H1 (cell line): ENCODE results near the gene STT3B. TPM values are rescaled to one million over a fixed set of nuclear protein-coding genes. Genes with fewer than 3 reads are reported as not detected.

ENCODE experiments used
- CTCF ChIA-PET: fragments of 300-600 bp; sonication (Branson Sonifier 250); formaldehyde crosslinking; loops from one replicate; lab custom pipeline; 2021; ENCODE audit not compliant: partially characterized antibody; lab: Charles Lee
- POLR2A ChIA-PET: fragments of 300-600 bp; sonication (Branson Sonifier 250); formaldehyde crosslinking; loops from one replicate; lab custom pipeline; 2021; ENCODE audit warnings: inconsistent platforms; ENCODE audit not compliant: partially characterized antibody; lab: Charles Lee
- DNase-seq, 2 experiments: peaks; one replicate each; pipeline versions ENCODE4 v3.0.0 to v3.0.0-alpha.2; 2010 to 2022; ENCODE audit warnings: low spot score in 2 of 2, low read depth in 1 of 2, mixed read lengths in 1 of 2
- FAIRE-seq: peaks from 2 replicates; lab custom pipeline; 2011; peaks lifted over from hg19 to GRCh38; lab: Jason Lieb, UNC
- H2AFZ ChIP-seq: 2 replicates; pipeline ENCODE4 v1.8.1; 2012; ENCODE audit warnings: low read length, inconsistent platforms
- H2AK5ac ChIP-seq: 2 replicates; pipeline ENCODE4 v1.6.1; 2013; ENCODE audit warnings: low read depth, low read length
- H2BK120ac ChIP-seq: replicated peaks from 2 replicates; pipeline ENCODE3; 2013; ENCODE audit warnings: low read depth, low read length, inconsistent platforms
- H2BK12ac ChIP-seq: 2 replicates; pipeline ENCODE4 v1.6.1; 2013; ENCODE audit warnings: low read depth, low read length
- H2BK15ac ChIP-seq: 2 replicates; pipeline ENCODE4 v1.6.1; 2013; ENCODE audit warnings: low read length
- H2BK20ac ChIP-seq: 2 replicates; pipeline ENCODE4 v1.6.1; 2013; ENCODE audit warnings: low read length
- H2BK5ac ChIP-seq: 2 replicates; pipeline ENCODE4 v1.6.1; 2013; ENCODE audit warnings: low read depth, low read length
- H3K14ac ChIP-seq: 2 replicates; pipeline ENCODE4 v1.6.1; 2013; ENCODE audit warnings: inconsistent platforms; ENCODE audit not compliant: insufficient read length
- H3K18ac ChIP-seq: 2 replicates; pipeline ENCODE4 v1.6.1; 2013; ENCODE audit warnings: low read length; ENCODE audit errors: extremely low read depth
- H3K23ac ChIP-seq: 2 replicates; pipeline ENCODE4 v1.6.1; 2013; ENCODE audit warnings: inconsistent platforms; ENCODE audit not compliant: insufficient read length
- H3K23me2 ChIP-seq: 2 replicates; pipeline ENCODE4 v1.6.1; 2013; ENCODE audit warnings: low read depth, low read length
- H3K27ac ChIP-seq: 2 replicates; pipeline ENCODE4 v1.6.1; 2011; ENCODE audit warnings: low read depth, low read length, inconsistent platforms
- H3K27me3 ChIP-seq, 4 experiments: replicated peaks in 1 of 4; 1 replicate in 1 of 4; 2 replicates in 3 of 4; pipeline versions ENCODE4 v1.6.1 to v1.8.1; 2011 to 2013; ENCODE audit warnings: low read length in 3 of 4, mild to moderate bottlenecking in 3 of 4, inconsistent platforms in 2 of 4, mixed read lengths in 2 of 4, moderate library complexity in 1 of 4; ENCODE audit not compliant: control insufficient read depth in 3 of 4, insufficient read depth in 3 of 4; ENCODE audit errors: extremely low read depth in 1 of 4
- H3K36me3 ChIP-seq, 4 experiments: 2 replicates each; pipeline versions ENCODE4 v1.6.1 to v1.8.1; 2011 to 2013; ENCODE audit warnings: mild to moderate bottlenecking in 4 of 4, low read length in 3 of 4, moderate library complexity in 2 of 4, control low read depth in 1 of 4, inconsistent platforms in 1 of 4; ENCODE audit not compliant: insufficient read depth in 4 of 4, control insufficient read depth in 2 of 4
- H3K4ac ChIP-seq: replicated peaks from 2 replicates; pipeline ENCODE3; 2013; ENCODE audit warnings: low read length, low read depth, mixed read lengths, inconsistent platforms; ENCODE audit not compliant: insufficient read length
- H3K4me1 ChIP-seq, 4 experiments: replicated peaks in 1 of 4; 1 replicate in 1 of 4; 2 replicates in 3 of 4; pipeline versions ENCODE4 v1.6.1 to v1.8.1; 2011 to 2013; ENCODE audit warnings: low read length in 3 of 4, inconsistent platforms in 2 of 4, mixed read lengths in 1 of 4; ENCODE audit not compliant: insufficient read depth in 4 of 4, control insufficient read depth in 3 of 4
- H3K4me2 ChIP-seq, 2 experiments: 2 replicates each; pipeline versions ENCODE4 v1.6.1 to v1.8.1; 2011 to 2013; ENCODE audit warnings: low read depth in 2 of 2, low read length in 2 of 2, control low read depth in 1 of 2, inconsistent platforms in 1 of 2, mild to moderate bottlenecking in 1 of 2; ENCODE audit not compliant: insufficient read depth in 1 of 2
- H3K4me3 ChIP-seq, 4 experiments: fragments of 200-600, 300-600 bp in 1 of 4; sonication (generic), shearing (Covaris generic), sonication (Bioruptor Twin) in 1 of 4; 2 replicates each; pipeline versions ENCODE4 v1.5.1 to v1.8.1; 2011 to 2016; ENCODE audit warnings: low read length in 4 of 4, low read depth in 3 of 4, control low read depth in 2 of 4, inconsistent platforms in 2 of 4, mild to moderate bottlenecking in 2 of 4, mixed read lengths in 1 of 4, moderate library complexity in 1 of 4; ENCODE audit not compliant: insufficient read depth in 2 of 4; ENCODE audit errors: extremely low read depth in 1 of 4
- H3K56ac ChIP-seq: replicated peaks from 2 replicates; pipeline ENCODE3; 2013; ENCODE audit warnings: low read depth, mild to moderate bottlenecking, mixed read lengths, low read length, inconsistent platforms; ENCODE audit not compliant: insufficient read length
- H3K79me1 ChIP-seq: 2 replicates; pipeline ENCODE4 v1.6.1; 2013; ENCODE audit warnings: low read depth, low read length, control low read depth
- H3K79me2 ChIP-seq, 2 experiments: 2 replicates each; pipeline versions ENCODE4 v1.6.1 to v1.8.1; 2012 to 2013; ENCODE audit warnings: low read length in 2 of 2, mild to moderate bottlenecking in 2 of 2, inconsistent platforms in 1 of 2; ENCODE audit not compliant: insufficient read depth in 2 of 2, control insufficient read depth in 1 of 2
- H3K9ac ChIP-seq, 4 experiments: replicated peaks in 1 of 4; 1 replicate in 1 of 4; 2 replicates in 3 of 4; pipeline versions ENCODE4 v1.6.1 to v1.8.1; 2011 to 2013; ENCODE audit warnings: low read depth in 3 of 4, low read length in 3 of 4, control low read depth in 2 of 4, mild to moderate bottlenecking in 2 of 4, moderate library complexity in 2 of 4, inconsistent platforms in 1 of 4; ENCODE audit errors: extremely low read depth in 1 of 4
- H3K9me3 ChIP-seq, 2 experiments: 2 replicates each; pipeline versions ENCODE4 v1.6.1 to v1.8.1; 2012 to 2013; ENCODE audit warnings: mild to moderate bottlenecking in 2 of 2, moderate library complexity in 2 of 2, control low read depth in 1 of 2, inconsistent platforms in 1 of 2, low read depth in 1 of 2, low read length in 1 of 2, mixed read lengths in 1 of 2; ENCODE audit not compliant: insufficient read depth in 2 of 2
- H4K20me1 ChIP-seq, 2 experiments: replicated peaks in 1 of 2; 2 replicates each; pipeline versions ENCODE3 to v1.8.1; 2011 to 2013; ENCODE audit warnings: inconsistent platforms in 2 of 2, low read length in 2 of 2, mild to moderate bottlenecking in 1 of 2; ENCODE audit not compliant: insufficient read depth in 2 of 2, control insufficient read depth in 1 of 2
- H4K5ac ChIP-seq: 2 replicates; pipeline ENCODE4 v1.6.1; 2013; ENCODE audit warnings: low read length, low read depth, mixed read lengths, inconsistent platforms; ENCODE audit not compliant: insufficient read length
- H4K8ac ChIP-seq: 2 replicates; pipeline ENCODE4 v1.8.0; 2013; ENCODE audit warnings: mild to moderate bottlenecking, moderate library complexity, low read length, inconsistent platforms; ENCODE audit not compliant: insufficient read depth; ENCODE audit errors: extremely low read depth
- H4K91ac ChIP-seq: replicated peaks from 2 replicates; pipeline ENCODE3; 2013; ENCODE audit warnings: low read length, mixed read lengths, inconsistent platforms; ENCODE audit not compliant: insufficient read length
- BCL11A ChIP-seq, 2 experiments: IDR thresholded peaks; one replicate each; pipeline ENCODE4 v1.6.1; 2011; ENCODE audit warnings: low read depth in 2 of 2, low read length in 2 of 2, mild to moderate bottlenecking in 2 of 2
- CTBP2 ChIP-seq: IDR thresholded peaks from 2 replicates; pipeline ENCODE4 v1.7.0; 2011; ENCODE audit warnings: borderline replicate concordance, mild to moderate bottlenecking, moderate library complexity, mixed read lengths, low read length; ENCODE audit not compliant: insufficient read depth, insufficient read length
- EZH2 ChIP-seq: fragments of 200-600 bp; sonication (generic); IDR thresholded peaks from 2 replicates; pipeline ENCODE4 v1.7.1; 2012; ENCODE audit warnings: low read depth, mild to moderate bottlenecking, moderate library complexity, low read length, inconsistent platforms; ENCODE audit not compliant: severe bottlenecking
- NANOG ChIP-seq: IDR thresholded peaks from 2 replicates; pipeline ENCODE4 v1.6.1; 2011; ENCODE audit warnings: low read length, low read depth, mild to moderate bottlenecking, inconsistent platforms; ENCODE audit not compliant: insufficient read depth, poor library complexity, severe bottlenecking
- PHF8 ChIP-seq: fragments of 200-600 bp; sonication (generic); conservative IDR thresholded peaks from 2 replicates; pipeline ENCODE4 v1.7.1; 2012; ENCODE audit warnings: low read depth, mild to moderate bottlenecking, inconsistent platforms, low read length, moderate library complexity
- RXRA ChIP-seq: IDR thresholded peaks from 2 replicates; pipeline ENCODE4 v1.6.1; 2011; ENCODE audit warnings: low read depth, mild to moderate bottlenecking, low read length, moderate library complexity; ENCODE audit not compliant: insufficient read depth
- SIN3A ChIP-seq, 2 experiments: IDR thresholded peaks in 1 of 2; conservative IDR thresholded peaks in 1 of 2; 2 replicates each; pipeline ENCODE4 v1.6.1; 2011 to 2012; ENCODE audit warnings: low read length in 2 of 2, improper control_type of control experiment in 1 of 2, low read depth in 1 of 2, mild to moderate bottlenecking in 1 of 2
- SP2 ChIP-seq: IDR thresholded peaks from 2 replicates; pipeline ENCODE4 v1.6.1; 2012; ENCODE audit warnings: mild to moderate bottlenecking, low read length, inconsistent platforms
- USF2 ChIP-seq: IDR thresholded peaks from 2 replicates; pipeline ENCODE4 v1.6.1; 2011; ENCODE audit warnings: low read length, improper control_type of control experiment
- YY1 ChIP-seq: IDR thresholded peaks from 2 replicates; pipeline ENCODE4 v1.6.1; 2011; ENCODE audit warnings: low read depth, mild to moderate bottlenecking, low read length
- WGBS, 2 experiments: shearing (Covaris generic) in 1 of 2; methylation state at CpG; one replicate each; pipeline versions ENCODE4 v1.1.6 to v1.1.7; 2013 to 2015; ENCODE audit warnings: low lambda C conversion rate in 2 of 2, mixed read lengths in 2 of 2, inconsistent platforms in 1 of 2, low coverage in 1 of 2, missing lambda C conversion rate in 1 of 2; ENCODE audit not compliant: insufficient replicate concordance in 2 of 2, insufficient coverage in 1 of 2, insufficient read length in 1 of 2; ENCODE audit errors: extremely low coverage in 1 of 2, missing lambda C conversion rate in 1 of 2; 5-methylcytosine and 5-hydroxymethylcytosine counted together
- polyA plus RNA-seq, 7 experiments: library from polyadenylated mRNA; depleted of rRNA in 3 of 7; stranded (reverse) in 5 of 7; unstranded in 2 of 7; fragments of >200 nt in 5 of 7; fragments of 200-250 nt in 2 of 7; gene quantifications; 1 replicate in 5 of 7; 2 replicates in 1 of 7; 4 replicates in 1 of 7; pipeline versions ENCODE4 v1.2.1 to v1.2.3, GENCODE V29; 2011 to 2013; ENCODE audit warnings: missing spikeins in 2 of 7, mixed read lengths in 2 of 7
- total RNA-seq: library from RNA; stranded (reverse); fragmentation: NEBNext Ultra II Directional; extraction: Animal tissue kit (Norgen Biotek cat#: 25700); gene quantifications from 2 replicates; pipeline ENCODE4 v1.2.1, GENCODE V29; 2021

STT3B gene
- total and polyA plus RNA-seq, 2 of the 8 experiments (the other 6 are each of a cell fraction or from before 2014, with no cell fraction given) = 43.5 to 134 TPM

GRCh38 chr3:31495971-31496665 lies 36.6 kb upstream of the STT3B start:
- no peak overlapping the region for H3K4me3 ChIP-seq
- 89% methylated on average over 9 of the region's 9 CpGs; no CpG with 5 or more reads in 1 of the 2 experiments for WGBS, 2 experiments
- H4K91ac ChIP-seq = no peak overlapping the region
- no peak overlapping the region for H3K9ac ChIP-seq
- no peak overlapping the region for H2BK5ac ChIP-seq
- H2BK15ac ChIP-seq = no peak overlapping the region
- peak overlapping the region; percentile 40; the same call in 1 of the 2 replicates for H2AFZ ChIP-seq
- no peak overlapping the region for H3K14ac ChIP-seq
- H3K4me1 ChIP-seq = peaks cover 0 to 2% (median 0%) of the 10 kb centered on the region in 4 experiments; a peak in 1 of 7 replicates
- no peaks in the 10 kb centered on the region for H3K79me2 ChIP-seq
- H2BK20ac ChIP-seq = no peak overlapping the region
- H2BK120ac ChIP-seq = no peak overlapping the region
- no peak overlapping the region for H4K5ac ChIP-seq
- H4K8ac ChIP-seq = no peak overlapping the region
- no peak overlapping the region for H2AK5ac ChIP-seq
- no peak overlapping the region for H3K18ac ChIP-seq
- FAIRE-seq = no peak
- H3K27me3 ChIP-seq = no peaks in the 10 kb centered on the region
- no peak for DNase-seq
- H3K23ac ChIP-seq = no peak overlapping the region
- H4K20me1 ChIP-seq = no peaks in the 10 kb centered on the region
- no peak overlapping the region for H2BK12ac ChIP-seq
- no peak overlapping the region for H3K27ac ChIP-seq
- H3K9me3 ChIP-seq = peaks cover 0 to 3% of the 10 kb centered on the region in 2 experiments; a peak in 1 of 4 replicates
- ChIA-PET POLR2A (interaction anchor here (1.4 kb wide), 1 partner anchor 35 kb away, joined by 4 read pairs; no protein-coding TSS in a partner anchor), CTCF (interaction anchor here (1.0 to 1.7 kb wide), 2 partner anchors 12 to 19 kb away, joined by 3 to 4 read pairs; no protein-coding TSS in a partner anchor)
- H3K23me2 ChIP-seq = no peaks in the 10 kb centered on the region
- H3K36me3 ChIP-seq = no peaks in the 10 kb centered on the region
- no peaks in the 10 kb centered on the region for H3K79me1 ChIP-seq
- no peak overlapping the region for H3K4ac ChIP-seq
- no peak overlapping the region for H3K4me2 ChIP-seq
- no peak overlapping the region for H3K56ac ChIP-seq
- TF ChIP-seq PHF8 (no peak), SP2 (no peak), USF2 (no peak), YY1 (no peak), RXRA (no peak), CTBP2 (no peak), EZH2 (no peak), BCL11A (IDR thresholded peaks at IDR 0.05; ENCODE audit: low read depth in 2 of 2, low read length in 2 of 2) (no peak), SIN3A (conservative IDR thresholded peaks at IDR 0.05 in 1 of 2, IDR thresholded peaks at IDR 0.05 in 1 of 2; ENCODE audit: low read depth in 1 of 2, low read length in 2 of 2) (no peak), NANOG (no peak)
